Esophagus muscularis mucosa (tissue), 4 donors: ENCODE measurements around the gene GRID1.

Experiments used
- EP300 ChIP-seq: sonication (generic); formaldehyde crosslinking; IDR thresholded peaks from one replicate; pipeline ENCODE4 v1.6.1; 2017; ENCODE audit warnings: antibody characterized with exemption
- POLR2A ChIP-seq: fragments of 450-650 bp; IDR thresholded peaks from one replicate; pipeline ENCODE4 v1.6.1; 2017; ENCODE audit warnings: antibody characterized with exemption, moderate library complexity, mild to moderate bottlenecking, low read depth
- POLR2AphosphoS5 ChIP-seq, 2 donors: sonication (generic); formaldehyde crosslinking; IDR thresholded peaks; one replicate each; pipeline ENCODE4 v1.6.1; 2017; ENCODE audit warnings: antibody characterized with exemption in 2 of 2
- TF ChIP-seq, protein P1 (sequence below), 3 experiments: fragments of 200-600 bp in 2 of 3; fragments of 450-650 bp in 1 of 3; sonication (generic) in 2 of 3; IDR thresholded peaks; one replicate each; pipeline ENCODE4 v1.5.1; 2017 to 2019; ENCODE audit warnings: antibody characterized with exemption in 3 of 3, mild to moderate bottlenecking in 2 of 3, moderate library complexity in 1 of 3

DNA sequence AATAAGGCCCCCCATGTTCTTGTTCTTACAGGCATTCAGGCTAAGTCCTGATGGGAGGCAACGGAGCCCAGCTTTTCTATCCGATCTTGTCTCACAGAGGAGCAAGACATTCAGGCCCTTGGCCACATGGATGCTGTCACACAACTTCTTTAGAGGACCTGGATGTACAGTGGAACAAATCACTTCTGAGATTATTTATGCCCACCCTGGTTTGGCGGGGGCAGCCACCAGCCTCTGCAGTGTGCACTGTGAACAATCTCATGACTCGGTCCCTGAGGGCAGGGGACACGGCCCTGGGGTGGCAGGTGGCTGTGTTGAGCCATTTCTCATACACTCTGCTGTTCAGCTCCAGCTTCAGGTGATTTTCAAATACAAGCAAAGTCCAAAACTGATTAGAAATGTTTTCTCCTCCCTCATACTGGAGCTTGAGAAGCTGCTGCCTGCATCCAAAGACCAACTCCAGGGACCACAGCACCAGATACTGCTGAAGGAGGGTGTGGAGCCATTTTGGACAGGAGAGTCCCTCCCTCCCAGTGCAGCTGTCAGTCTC, 441.3 kb downstream of the GRID1 start:
- TF ChIP-seq, protein P1, sequence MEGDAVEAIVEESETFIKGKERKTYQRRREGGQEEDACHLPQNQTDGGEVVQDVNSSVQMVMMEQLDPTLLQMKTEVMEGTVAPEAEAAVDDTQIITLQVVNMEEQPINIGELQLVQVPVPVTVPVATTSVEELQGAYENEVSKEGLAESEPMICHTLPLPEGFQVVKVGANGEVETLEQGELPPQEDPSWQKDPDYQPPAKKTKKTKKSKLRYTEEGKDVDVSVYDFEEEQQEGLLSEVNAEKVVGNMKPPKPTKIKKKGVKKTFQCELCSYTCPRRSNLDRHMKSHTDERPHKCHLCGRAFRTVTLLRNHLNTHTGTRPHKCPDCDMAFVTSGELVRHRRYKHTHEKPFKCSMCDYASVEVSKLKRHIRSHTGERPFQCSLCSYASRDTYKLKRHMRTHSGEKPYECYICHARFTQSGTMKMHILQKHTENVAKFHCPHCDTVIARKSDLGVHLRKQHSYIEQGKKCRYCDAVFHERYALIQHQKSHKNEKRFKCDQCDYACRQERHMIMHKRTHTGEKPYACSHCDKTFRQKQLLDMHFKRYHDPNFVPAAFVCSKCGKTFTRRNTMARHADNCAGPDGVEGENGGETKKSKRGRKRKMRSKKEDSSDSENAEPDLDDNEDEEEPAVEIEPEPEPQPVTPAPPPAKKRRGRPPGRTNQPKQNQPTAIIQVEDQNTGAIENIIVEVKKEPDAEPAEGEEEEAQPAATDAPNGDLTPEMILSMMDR (IDR thresholded peaks at IDR 0.05), result no peak
- TF ChIP-seq POLR2A (no peak), POLR2AphosphoS5 (IDR thresholded peaks at IDR 0.05) (no peak), EP300 (no peak)
